ENCODE results near the gene BID.
"Not testable (repeated sequence)": the region's sequence is repeated elsewhere in the genome, so short reads cannot be mapped to it uniquely, and the experiment has no call there.

Gene BID

GRCh38 chr22:17698276-17698675, 76.0 kb downstream of the BID start:
- DNase-seq: not testable (repeated sequence)

- DNase-seq: not testable (repeated sequence)
These were observed 77.1 kb downstream of the BID start for GRCh38 chr22:17697196-17697595.

GRCh38 chr22:17695986-17696385, 78.3 kb downstream of the BID start:
- DNase-seq: no peak

GRCh38 chr22:17694752-17695151, 79.5 kb downstream of the BID start:
- no peak for DNase-seq

GRCh38 chr22:17694193-17694592, 80.1 kb downstream of the BID start:
- DNase-seq: no peak

- DNase-seq: no peak
These were observed 81.4 kb downstream of the BID start for GRCh38 chr22:17692841-17693240.

GRCh38 chr22:17684245-17684644, 90.0 kb downstream of the BID start:
- DNase-seq: no peak
